ENCODE results near the gene UBALD1.
"Not testable (repeated sequence)": the region's sequence is repeated elsewhere in the genome, so short reads cannot be mapped to it uniquely, and the experiment has no call there.

The UBALD1 gene

DNA sequence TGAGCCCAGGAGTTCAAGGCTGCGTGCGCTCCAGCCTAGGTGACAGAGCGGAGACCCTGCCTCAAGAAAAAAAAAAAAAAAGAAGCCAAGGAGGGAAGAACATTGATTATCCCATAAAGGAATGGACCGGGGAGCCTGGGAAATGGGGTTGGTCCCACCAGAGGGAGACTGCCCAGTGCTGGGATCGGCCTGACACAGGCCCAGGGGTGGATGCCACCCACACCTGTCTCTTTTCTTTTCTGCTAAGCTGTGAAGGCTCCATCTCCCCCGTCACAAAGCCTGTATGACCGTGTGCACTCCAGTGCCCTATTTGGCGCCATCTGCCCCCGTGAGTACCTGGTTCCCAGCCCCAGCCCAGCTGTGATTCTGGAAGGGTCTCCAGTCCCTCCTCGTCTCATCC, 15.7 kb downstream of the UBALD1 start:
- DNase-seq (ENCODE audit: low read depth in 2 of 2): no peak

- no peak for DNase-seq (ENCODE audit: low read depth in 2 of 2)
Measured at GRCh38 chr16:4597174-4597573, 17.5 kb downstream of the UBALD1 start.

DNA sequence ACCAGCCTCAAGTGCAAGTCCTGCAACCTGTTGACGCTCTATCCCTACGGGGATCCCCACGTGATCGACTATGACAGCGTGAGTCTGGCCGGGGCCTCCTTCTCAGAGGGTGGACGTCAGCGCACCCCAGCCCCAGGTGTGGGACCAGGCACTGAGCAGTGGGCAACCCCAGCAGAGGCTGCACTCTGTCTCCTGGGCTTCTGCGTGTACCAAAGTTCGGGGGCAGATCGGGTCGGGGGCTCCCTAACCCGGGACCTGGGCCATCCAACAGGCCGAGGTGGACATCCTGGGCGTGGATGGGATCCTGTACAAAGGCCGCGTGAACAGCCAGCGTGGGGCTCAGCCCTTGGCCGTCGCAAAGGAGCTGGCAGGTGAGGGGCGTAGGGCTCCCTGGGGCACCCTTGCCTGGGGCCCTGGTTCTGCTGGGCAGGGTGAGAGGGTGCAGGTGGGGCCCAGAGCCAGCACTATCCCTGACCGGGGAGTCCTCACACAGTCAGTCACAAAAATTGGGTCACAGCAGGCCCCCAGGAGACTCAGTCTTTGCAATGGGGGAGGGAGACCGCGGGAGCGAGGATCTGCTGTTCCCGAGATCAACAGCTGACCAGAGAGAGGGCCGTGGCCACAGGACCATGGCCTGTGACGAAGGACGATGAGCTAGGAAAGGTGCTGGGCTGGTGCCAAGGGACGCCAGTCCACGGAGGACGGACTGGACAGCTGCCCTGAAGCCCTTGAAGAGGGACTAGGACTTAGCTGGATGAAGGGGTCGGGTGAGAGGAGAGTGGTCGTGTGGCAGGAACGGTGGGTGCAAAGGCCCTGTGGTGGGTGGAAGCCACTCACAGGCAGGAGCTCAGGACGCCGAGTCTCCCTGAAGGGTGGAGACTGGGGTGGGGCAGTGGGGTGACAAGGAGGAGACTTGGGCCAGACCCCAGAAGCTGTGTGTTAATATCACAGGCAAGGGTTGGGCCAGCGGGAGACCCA, 20.0 kb downstream of the UBALD1 start:
- no peak for DNase-seq (ENCODE audit: low read depth in 2 of 2)

DNA sequence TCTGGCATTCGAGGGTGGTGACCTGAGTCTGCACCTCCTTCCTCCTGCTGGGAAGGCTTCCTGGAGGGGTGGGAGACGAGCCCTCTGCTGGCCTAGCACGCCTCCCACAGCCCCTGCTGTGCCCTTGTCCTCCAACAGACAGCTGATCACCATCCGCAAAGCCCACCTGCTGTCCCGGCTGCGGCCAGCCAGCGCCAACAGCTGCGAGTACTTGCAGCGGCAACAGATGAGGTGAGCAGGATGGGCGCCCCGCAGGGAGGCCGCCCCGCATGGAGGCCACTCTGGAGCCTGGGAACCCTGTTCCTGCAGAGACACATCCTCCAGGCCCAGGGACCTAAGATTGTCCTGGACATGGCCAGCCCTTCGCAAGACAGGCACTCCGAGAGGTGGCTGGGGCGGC, 21.6 kb downstream of the UBALD1 start:
- no peak for DNase-seq (ENCODE audit: low read depth in 2 of 2)

GRCh38 chr16:4591706-4592470, 22.8 kb downstream of the UBALD1 start:
- no peak for DNase-seq (ENCODE audit: low read depth in 2 of 2)

DNA sequence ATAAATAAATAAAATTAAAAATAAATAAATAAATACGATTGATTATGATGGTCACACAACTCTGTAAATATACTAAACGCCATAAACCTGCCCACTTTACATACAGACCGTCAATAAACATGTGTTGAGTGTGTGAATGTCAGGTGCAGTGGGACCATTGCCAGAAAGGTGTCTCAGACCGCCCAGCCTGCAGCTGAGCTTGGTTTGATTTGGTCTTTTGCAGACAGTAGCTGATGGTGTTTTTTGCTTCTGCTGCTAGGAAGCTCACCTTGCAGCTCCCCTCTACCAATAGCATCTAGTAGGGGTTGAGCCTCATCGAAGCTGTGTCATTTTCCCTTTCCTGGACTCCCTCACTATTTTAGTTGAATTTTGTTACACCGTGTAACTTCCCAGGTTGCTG, 23.5 kb downstream of the UBALD1 start:
- no peak for DNase-seq (ENCODE audit: low read depth in 2 of 2)

- no peak for DNase-seq (ENCODE audit: low read depth in 2 of 2)
Measured at GRCh38 chr16:4588961-4589360, 25.7 kb downstream of the UBALD1 start.

- no peak for DNase-seq (ENCODE audit: low read depth in 2 of 2)
Measured at GRCh38 chr16:4588386-4588785, 26.3 kb downstream of the UBALD1 start.

DNA sequence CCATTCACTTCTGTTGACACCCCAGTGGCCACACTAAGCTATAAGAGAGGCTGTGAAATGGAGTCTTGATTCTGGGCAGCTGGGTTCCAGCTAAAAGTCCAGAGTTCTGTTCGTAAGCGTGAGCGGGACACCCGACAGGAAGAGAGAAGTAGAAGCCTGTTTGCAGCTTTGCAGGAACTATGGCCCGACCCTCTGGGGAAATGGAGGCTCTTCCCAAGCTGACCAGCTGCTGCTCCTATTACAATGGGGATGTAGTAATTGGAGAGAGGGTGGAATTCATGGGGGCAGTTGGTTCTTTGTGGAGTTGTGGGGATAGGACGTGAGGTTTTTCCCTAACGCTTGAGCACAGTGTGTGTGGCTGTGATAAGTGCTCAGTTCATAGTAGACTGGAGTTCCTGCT, 28.4 kb downstream of the UBALD1 start:
- no peak for DNase-seq (ENCODE audit: low read depth in 2 of 2)

GRCh38 chr16:4583906-4584305, 30.8 kb downstream of the UBALD1 start:
- no peak for DNase-seq (ENCODE audit: low read depth in 2 of 2)

- DNase-seq (ENCODE audit: low read depth in 2 of 2): no peak
Measured at GRCh38 chr16:4580250-4580649, 34.4 kb downstream of the UBALD1 start.

GRCh38 chr16:4578961-4579530, 35.6 kb downstream of the UBALD1 start:
- no peak for DNase-seq (ENCODE audit: low read depth in 2 of 2)

DNA sequence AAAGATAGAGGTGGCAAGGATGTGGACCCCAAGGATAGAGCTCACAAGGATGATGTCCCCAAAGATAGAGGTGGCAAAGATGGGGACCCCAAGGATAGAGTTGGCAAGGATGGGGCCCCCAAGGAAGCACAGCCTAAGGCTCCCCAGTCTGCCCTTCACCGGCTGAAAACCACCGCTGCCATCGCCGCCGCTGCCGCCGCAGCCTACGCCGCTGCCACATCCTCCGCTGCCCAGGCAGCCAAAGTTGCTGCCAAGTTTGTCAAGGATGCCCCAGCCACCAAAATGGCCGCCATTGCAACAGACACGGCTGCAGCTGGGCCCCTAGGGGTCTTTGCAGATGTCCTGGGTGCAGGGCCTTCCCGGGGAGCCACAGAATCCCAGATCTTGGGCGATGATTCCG, 38.7 kb downstream of the UBALD1 start:
- DNase-seq (ENCODE audit: low read depth in 2 of 2): no peak

DNA sequence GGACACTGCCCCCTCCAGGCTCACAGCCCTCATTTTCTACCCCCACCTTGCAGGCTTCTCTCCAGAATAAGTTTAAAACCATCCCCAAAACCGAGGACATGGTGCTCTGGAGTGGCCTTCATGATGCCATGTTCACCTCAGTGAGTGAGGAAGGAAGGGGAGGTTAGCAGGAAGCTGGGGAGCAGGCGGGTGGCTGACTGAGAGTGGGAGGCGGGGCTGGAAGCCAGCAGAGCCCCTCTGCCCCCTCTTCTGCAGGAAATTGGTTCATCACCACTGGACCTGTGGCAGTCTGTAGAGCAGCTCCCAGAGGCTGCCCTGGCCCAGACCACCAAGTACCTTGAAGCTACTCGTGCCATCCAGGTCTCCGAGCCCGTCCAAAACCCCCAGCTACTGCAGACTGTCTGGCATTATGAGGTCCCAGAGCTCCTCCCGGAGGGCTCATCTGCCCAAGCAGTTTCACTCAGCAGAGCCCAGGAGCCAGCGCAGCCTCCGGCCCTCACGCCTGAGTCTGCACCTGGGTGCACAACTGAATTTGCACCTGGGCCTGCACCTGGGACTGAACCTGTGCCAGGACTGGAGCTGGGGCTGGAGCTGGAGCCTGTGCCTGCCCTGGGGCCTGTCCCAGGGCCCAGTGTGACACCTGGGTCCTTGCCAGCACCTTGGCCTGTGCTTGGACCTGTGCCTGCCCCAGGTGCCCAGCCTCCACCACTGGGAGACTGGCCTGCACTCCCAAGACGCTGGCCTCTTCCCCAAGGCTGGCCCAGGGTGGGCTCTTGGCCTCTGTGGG, 39.6 kb downstream of the UBALD1 start:
- DNase-seq (ENCODE audit: low read depth in 2 of 2): no peak

DNA sequence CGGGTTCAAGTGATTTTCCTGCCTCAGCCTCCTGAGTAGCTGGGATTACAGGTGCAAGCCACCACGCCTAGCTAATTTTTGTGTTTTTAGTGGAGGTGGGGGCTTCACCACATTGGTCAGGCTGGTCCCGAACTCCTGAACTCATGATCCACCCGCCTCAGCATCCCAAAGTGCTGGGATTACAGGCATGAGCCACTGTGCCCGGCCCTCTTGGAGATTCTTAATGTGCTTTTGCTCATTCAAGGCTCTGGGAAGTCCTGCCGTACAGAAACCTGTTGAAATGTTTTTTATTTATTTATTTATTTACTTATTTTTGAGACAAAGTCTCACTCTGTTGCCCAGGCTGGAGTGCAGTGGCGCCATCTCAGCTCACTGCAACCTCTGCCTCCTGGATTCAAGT, 40.8 kb downstream of the UBALD1 start:
- not testable (repeated sequence) for DNase-seq (ENCODE audit: low read depth in 2 of 2)

DNA sequence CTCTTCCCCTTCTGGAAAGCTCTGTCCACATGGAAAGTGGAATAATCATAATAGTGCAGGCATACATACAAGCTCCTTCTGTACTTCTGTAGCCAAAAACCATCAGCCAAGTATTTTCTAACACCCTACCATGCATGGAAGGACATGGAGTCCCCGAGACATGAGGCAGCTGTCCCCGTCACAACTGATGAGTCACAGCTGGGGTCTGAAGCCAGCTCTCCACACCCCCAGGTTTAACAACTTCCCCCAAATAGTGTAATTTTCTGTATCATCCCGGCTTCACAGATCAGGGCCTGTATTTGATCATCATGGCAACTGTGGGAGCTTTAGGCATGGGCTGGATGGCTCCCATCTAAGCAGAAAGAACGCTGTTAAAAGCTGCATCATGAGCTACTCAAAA, 42.0 kb downstream of the UBALD1 start:
- no peak for DNase-seq (ENCODE audit: low read depth in 2 of 2)

- DNase-seq (ENCODE audit: low read depth in 2 of 2): no peak
Measured at GRCh38 chr16:4570688-4571321, 43.9 kb downstream of the UBALD1 start.

DNA sequence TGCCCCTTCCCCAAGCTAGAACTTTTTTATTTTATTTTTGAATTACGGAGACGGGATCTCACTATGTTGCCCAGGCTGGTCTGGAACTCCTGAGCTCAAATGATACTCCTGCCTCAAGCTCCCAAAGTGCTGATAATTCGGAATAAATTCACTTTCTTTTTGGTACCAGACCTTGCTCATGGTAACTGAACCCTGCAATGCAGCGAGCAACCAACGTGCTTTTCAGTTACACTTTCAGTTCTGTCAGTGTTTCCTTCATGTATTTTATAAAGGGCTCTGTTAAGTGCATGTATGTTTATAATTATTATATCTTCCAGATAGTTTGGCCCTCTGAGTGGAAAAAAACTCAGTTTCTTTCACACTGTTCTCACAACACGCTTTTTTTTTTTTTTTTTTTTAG, 44.6 kb downstream of the UBALD1 start:
- DNase-seq (ENCODE audit: low read depth in 2 of 2): no peak

- DNase-seq (ENCODE audit: low read depth in 2 of 2): no peak
Measured at GRCh38 chr16:4566144-4566543, 48.5 kb downstream of the UBALD1 start.

DNA sequence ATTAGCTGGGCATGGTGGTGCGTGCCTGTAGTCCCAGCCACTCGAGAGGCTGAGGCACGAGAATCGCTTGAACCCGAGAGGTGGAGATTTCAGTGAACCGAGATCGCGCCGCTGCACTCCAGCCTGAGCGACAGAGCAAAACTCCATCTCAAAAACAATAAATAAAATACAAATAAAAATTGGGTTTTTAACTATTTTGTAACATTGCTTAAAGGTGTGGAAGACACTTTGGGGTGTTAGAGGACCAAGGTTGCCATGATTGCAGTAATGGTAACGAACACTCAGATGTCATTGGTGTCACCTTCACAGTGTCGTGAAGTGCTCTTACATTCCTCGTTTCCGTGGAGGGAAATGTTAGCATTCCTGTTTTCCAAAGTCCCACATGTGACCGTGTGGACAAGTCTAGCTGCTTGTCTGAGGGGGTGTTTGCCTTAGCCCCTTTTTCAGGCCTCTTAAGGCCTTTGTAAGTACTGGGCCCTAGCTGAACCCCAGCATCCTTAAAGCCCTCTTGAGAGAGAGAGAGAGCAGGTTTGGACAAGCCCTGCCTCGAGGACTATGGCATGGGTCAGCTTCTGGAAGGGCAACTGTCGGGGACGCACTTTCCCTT, 49.9 kb downstream of the UBALD1 start:
- no peak for DNase-seq (ENCODE audit: low read depth in 2 of 2)

- no peak for DNase-seq (ENCODE audit: low read depth in 2 of 2)
Measured at GRCh38 chr16:4561596-4561995, 53.1 kb downstream of the UBALD1 start.

Measured in stimulated activated CD4-positive, alpha-beta T cell treated with anti-CD3 and anti-CD28 coated beads, Interleukin-12 subunit alpha, Interleukin-12 subunit beta, amount 100 ng/mL, for 24 hours (primary cell).